H1 (cell line): ENCODE results near the gene DOP1B. TPM values are rescaled to one million over a fixed set of nuclear protein-coding genes. Genes with fewer than 3 reads are reported as not detected.

Source experiments
- ATF2 ChIP-seq: IDR thresholded peaks from 2 replicates; pipeline ENCODE4 v1.6.1; 2012; ENCODE audit warnings: low read length, inconsistent platforms
- ATF3 ChIP-seq: IDR thresholded peaks from 2 replicates; pipeline ENCODE4 v1.6.1; 2011; ENCODE audit warnings: low read depth, mild to moderate bottlenecking, low read length; ENCODE audit not compliant: insufficient read depth
- KDM4A ChIP-seq: IDR thresholded peaks from one replicate; pipeline ENCODE4 v1.7.1; 2012; ENCODE audit warnings: low read depth, mild to moderate bottlenecking, moderate library complexity, low read length, inconsistent platforms; ENCODE audit not compliant: severe bottlenecking
- NRF1 ChIP-seq: IDR thresholded peaks from 2 replicates; pipeline ENCODE4 v1.6.1; 2011; ENCODE audit warnings: mild to moderate bottlenecking, low read depth, low read length, improper control_type of control experiment
- PHF8 ChIP-seq: fragments of 200-600 bp; sonication (generic); conservative IDR thresholded peaks from 2 replicates; pipeline ENCODE4 v1.7.1; 2012; ENCODE audit warnings: low read depth, mild to moderate bottlenecking, inconsistent platforms, low read length, moderate library complexity
- POU5F1 ChIP-seq: IDR thresholded peaks from 2 replicates; pipeline ENCODE4 v1.6.1; 2011; ENCODE audit warnings: low read depth, mild to moderate bottlenecking, low read length, moderate library complexity
- RFX5 ChIP-seq: IDR thresholded peaks from 2 replicates; pipeline ENCODE4 v1.6.1; 2011; ENCODE audit warnings: low read depth, low read length, improper control_type of control experiment, borderline replicate concordance
- SIN3A ChIP-seq, 2 experiments: IDR thresholded peaks in 1 of 2; conservative IDR thresholded peaks in 1 of 2; 2 replicates each; pipeline ENCODE4 v1.6.1; 2011 to 2012; ENCODE audit warnings: low read length in 2 of 2, improper control_type of control experiment in 1 of 2, low read depth in 1 of 2, mild to moderate bottlenecking in 1 of 2
- YY1 ChIP-seq: IDR thresholded peaks from 2 replicates; pipeline ENCODE4 v1.6.1; 2011; ENCODE audit warnings: low read depth, mild to moderate bottlenecking, low read length
- polyA plus RNA-seq, 7 experiments: library from polyadenylated mRNA; depleted of rRNA in 3 of 7; stranded (reverse) in 5 of 7; unstranded in 2 of 7; fragments of >200 nt in 5 of 7; fragments of 200-250 nt in 2 of 7; gene quantifications; 1 replicate in 5 of 7; 2 replicates in 1 of 7; 4 replicates in 1 of 7; pipeline versions ENCODE4 v1.2.1 to v1.2.3, GENCODE V29; 2011 to 2013; ENCODE audit warnings: missing spikeins in 2 of 7, mixed read lengths in 2 of 7
- total RNA-seq: library from RNA; stranded (reverse); fragmentation: NEBNext Ultra II Directional; extraction: Animal tissue kit (Norgen Biotek cat#: 25700); gene quantifications from 2 replicates; pipeline ENCODE4 v1.2.1, GENCODE V29; 2021

The DOP1B gene
- total and polyA plus RNA-seq, 2 of the 8 experiments (the other 6 are each of a cell fraction or from before 2014, with no cell fraction given), result 2.8 to 9.9 TPM

- no peak for TF ChIP-seq KDM4A
- TF ChIP-seq YY1, result no peak
- no peak for TF ChIP-seq RFX5
- no peak for TF ChIP-seq POU5F1
- TF ChIP-seq ATF3, result no peak
- TF ChIP-seq SIN3A (conservative IDR thresholded peaks at IDR 0.05 in 1 of 2, IDR thresholded peaks at IDR 0.05 in 1 of 2; ENCODE audit: low read depth in 1 of 2, low read length in 2 of 2), result no peak
- TF ChIP-seq NRF1, result no peak
- no peak for TF ChIP-seq ATF2
- no peak for TF ChIP-seq PHF8
Observed at GRCh38 chr21:36183144-36183795, 26.6 kb downstream of the DOP1B start (continued).
